HG02885 (cell line): ENCODE measurements around the gene PROKR2.

ENCODE experiments used
- ATAC-seq: cut with Tn5 transposase; IDR thresholded peaks from one replicate; pipeline ENCODE4 v1.9.1; 2021; ENCODE audit warnings: mild to moderate bottlenecking; ENCODE audit not compliant: unreplicated experiment, poor library complexity

PROKR2 gene

DNA sequence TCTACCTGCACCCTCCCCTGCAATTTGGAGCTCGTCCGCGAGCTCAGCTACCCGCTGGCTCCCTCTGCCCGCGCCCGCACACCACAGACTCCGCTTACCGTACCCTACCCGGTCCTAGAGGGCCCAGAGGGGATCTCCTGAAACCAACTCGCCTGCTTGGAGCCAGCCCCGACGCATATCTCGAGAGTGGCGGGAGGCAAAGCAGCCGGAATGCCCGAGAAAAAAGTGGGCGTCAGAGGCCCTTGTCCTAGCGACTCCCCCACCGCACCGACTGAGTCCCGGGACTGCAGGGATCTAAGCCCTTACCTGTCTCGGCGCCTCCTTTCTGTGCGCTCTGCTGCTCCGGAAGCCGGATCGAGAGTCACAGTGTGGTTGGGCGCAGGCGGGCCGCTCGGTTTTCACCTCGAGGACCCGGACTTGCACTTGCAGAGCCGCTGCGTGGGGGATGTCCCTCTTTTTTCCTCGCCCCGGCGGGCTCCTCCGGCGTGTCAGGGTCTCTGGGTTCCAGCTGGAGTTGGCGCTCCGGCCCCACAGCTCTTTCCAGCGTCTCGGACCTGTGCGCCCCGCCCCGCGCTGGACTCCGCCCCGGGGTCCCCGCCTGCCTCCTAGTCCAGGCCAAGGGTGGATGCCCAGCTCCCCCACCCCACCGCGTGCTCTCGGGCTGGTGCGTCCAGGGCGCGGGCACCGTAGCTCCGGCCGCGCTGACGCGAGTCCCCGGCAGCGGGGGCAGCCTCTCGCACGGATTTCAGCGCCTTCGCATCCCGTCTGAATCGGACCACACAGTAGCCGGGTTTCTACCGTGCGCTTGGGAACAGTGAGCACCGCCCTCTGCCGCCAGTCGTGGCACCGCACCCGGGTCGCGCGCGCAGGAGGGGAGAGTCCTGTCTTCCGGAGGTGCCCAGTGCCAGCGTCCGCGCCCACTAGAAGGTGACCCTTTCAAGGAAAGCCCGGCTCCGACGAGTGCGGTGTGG lies at the start of gene PROKR2:
Gene PROKR2, minus strand, starts transcription at position 767 of the 971 bp plus-strand sequence. CDS start 2,585 bp downstream, outside the sequence.
- no peak for ATAC-seq

DNA sequence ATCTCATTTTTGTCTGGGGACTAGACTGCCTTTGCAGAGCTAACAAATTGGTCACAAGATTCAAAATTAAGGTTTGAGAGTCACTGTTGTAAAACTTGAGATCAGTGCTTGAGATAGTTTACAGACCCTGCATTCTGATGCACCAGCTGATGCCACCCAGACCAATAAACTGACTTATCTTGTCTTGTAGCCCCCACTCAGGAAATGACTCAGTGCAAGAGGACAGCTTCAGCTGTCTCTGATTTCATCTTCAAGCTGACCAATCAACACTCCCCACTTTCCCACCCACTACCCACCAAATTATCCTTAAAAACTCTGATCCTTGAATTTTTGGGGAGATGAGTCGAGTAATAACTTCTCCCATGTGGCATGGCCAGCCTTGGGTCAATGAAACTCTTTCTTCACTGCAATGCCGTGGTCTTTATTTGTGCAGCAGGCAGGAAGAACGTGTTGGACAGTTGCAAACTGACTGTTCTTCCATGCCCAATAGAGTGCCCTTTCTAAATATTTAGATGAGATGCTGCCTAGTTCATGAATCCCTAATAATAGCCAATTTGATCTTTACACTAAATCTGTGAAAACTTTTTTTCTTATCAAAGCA lies 48.3 kb upstream of the PROKR2 start:
- ATAC-seq = no peak

DNA sequence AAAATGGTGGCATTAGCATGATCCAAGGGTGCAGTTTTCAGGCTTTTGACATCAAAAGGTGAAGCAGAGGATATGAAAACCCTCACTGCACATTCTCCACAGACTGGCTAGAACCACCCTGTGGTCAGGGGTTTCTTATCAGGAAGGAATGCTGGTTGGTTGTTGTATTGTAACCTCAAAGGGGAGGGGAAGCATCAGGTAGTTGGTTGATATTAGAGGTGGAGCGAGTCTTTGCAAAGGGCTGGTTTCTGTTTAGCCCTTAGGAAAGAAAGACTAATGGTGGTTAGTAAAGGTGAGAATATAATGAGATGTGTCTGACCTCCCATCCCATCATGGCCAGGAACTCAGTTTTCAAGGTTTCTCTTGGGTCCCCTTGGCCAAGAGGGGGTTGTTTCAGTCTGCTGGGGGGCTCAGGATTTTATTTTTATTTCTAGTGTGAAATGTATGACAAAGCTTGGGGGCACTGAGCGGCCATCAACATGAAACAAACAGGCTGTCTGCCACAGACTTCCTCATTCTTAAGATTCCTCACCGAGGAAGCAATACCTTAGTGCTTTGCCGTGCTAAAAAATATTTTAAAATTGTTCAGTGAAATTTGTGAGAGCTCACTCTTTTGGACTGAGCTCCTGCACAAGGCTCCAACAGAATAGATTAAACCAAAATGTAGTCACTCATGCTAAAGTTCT lies 47.5 kb upstream of the PROKR2 start:
- ATAC-seq = no peak

GRCh38 chr20:5362771-5363170 lies 46.0 kb upstream of the PROKR2 start:
- ATAC-seq = no peak

- ATAC-seq = no peak
Measured at GRCh38 chr20:5361176-5361575, 44.4 kb upstream of the PROKR2 start.

DNA sequence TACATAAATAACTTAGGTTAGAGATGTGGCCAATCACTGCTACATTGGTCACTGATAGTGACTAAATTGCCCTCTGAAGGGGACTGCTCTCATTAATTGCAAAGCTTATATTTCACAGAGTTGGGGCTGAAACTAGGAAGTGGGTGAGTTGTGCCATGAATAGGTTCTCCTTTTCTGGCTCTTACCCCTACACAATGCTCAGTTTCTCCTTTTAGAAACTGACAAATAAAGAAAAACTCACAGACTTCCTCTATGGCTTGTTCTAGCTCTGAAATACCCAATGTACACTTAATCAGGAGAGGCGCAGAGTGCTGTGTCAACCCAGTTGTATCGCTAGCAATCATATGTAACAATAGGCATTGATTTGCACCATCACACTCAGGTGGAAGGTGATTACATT lies 41.2 kb upstream of the PROKR2 start:
- ATAC-seq = no peak

GRCh38 chr20:5356941-5357340 lies 40.2 kb upstream of the PROKR2 start:
- ATAC-seq = no peak

DNA sequence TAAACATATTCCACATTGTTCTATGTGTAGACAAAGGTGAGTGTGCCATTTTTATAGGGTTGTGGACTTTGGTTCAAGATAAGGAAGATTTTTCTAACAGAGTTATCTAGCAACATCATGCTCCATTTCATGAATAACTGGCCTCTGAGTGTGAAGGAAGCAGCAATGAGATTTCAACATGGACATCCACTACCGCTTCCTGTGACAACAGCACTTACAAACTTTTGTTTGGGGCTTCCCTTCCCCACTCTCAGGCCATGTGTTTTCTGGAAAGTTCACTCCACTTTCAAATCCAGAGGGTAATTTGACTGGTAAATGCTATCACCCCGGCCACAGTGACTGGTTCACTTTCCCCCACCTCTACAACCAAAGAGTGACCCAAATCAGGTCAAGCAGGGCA lies 38.1 kb upstream of the PROKR2 start:
- no peak for ATAC-seq

GRCh38 chr20:5353624-5354496 lies 37.1 kb upstream of the PROKR2 start:
- ATAC-seq = no peak

DNA sequence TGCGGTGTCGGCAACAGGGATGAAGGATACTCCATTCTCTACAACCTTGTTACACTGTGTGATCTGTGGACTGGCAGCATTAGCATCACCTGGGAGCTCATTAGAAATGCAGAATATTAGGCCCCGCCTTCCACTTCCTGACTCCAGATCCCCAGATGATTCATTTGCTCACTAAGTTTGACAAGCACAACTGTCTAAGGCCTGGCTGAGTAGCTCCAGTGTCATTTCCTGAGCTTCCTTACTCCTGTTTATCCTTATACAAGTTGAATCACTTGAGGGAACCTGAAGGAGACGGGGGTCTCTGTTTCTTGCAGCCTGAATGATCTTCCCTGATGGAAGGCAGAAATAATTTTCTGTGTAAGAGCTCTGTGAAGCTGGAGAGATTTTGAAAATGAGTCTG lies 32.7 kb upstream of the PROKR2 start:
- ATAC-seq = no peak

DNA sequence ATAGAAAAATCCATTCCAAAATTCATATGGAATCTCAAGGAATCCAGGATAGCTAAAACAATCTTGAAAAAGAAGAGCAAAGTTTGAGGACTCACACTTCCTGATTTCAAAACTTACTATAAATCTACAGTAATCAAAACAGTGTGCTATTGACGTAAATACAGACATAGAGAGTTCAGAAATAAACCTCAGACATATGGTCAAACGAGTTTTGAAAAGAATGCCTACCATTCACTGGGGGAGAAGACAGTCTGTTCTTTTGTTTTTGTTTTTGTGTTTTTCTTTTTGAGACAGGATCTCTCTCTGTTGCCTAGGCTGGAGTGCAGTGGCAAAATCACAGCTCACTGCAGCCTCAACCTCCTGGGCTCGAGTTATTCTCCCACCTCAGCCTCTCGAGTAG lies 25.3 kb upstream of the PROKR2 start:
- ATAC-seq = no peak

GRCh38 chr20:5331340-5331739 lies 14.6 kb upstream of the PROKR2 start:
- ATAC-seq = no peak

DNA sequence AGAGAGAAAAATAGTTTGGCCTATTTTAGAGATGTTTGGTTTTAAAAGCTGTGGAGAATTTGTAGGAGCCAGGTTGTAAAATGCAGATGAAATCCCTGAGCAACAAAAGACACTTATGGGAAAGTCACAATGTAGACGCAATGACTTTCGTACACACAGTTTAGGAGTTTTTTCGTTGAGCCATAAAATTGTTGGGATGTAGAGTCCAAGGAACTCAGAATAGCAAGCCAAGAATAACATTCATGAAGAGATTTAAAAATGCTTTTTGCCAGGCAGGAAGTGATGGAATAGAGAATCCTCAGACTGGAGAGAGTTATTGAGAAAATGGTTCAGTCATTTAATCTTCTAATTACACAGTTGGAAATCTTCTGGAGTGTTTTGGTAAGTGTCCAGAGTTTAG lies 11.5 kb upstream of the PROKR2 start:
- ATAC-seq = no peak

- ATAC-seq = no peak
Measured at GRCh38 chr20:5327356-5327755, 10.6 kb upstream of the PROKR2 start.

GRCh38 chr20:5315807-5316187 lies 957 bp downstream of the PROKR2 start:
- ATAC-seq = no peak

DNA sequence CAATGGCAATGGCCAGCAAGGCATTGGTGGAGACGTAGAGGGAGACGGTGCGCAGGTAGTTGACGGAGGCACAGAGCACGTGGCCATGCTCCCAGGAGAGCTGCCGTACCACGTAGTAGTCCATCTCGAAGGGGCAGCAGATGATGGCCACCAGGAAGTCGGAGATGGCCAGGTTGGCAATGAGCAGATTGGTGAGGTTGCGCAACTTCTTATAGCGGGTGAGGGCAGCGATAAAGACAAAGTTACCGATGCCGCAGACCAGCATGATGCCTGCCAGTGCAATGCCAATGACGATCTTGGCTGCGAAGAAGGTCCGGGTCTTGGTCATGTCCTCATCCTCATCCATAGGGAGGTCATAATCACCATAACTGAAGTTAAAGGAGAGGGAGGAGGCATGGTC lies 2.8 kb downstream of the PROKR2 start:
- no peak for ATAC-seq

DNA sequence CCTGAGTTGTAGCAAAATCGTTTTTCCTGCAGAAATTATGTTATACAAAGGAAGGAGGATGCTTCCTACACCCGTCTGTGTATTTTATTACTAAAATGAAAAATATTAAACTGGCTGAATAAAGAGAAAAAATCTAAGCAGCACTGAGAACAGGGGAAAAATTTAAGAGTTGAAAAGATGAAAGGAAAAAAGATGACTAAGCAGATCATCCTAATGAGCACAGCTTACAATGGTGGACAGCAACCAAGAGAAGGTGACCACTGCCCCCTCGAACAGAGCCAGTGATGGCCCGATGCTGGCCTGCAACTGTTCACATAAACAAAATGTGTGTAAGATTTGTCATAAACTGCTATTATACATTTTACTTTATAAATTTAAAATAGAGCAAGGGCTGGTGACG lies 4.2 kb downstream of the PROKR2 start:
- ATAC-seq = no peak

- ATAC-seq = no peak
Measured at GRCh38 chr20:5309971-5310370, 6.8 kb downstream of the PROKR2 start.

GRCh38 chr20:5298811-5299210 lies 17.9 kb downstream of the PROKR2 start:
- ATAC-seq = no peak

- no peak for ATAC-seq
Measured at GRCh38 chr20:5297280-5298004, 19.3 kb downstream of the PROKR2 start.
